Astrocyte of the spinal cord (primary cell): ENCODE results near the gene GID8.

Experiments used
- DNase-seq: peaks from one replicate; pipeline ENCODE4 v3.0.0; 2011; ENCODE audit warnings: low read depth, low spot score
- H3K4me3 ChIP-seq: 2 replicates; pipeline ENCODE4 v1.5.1; 2011; ENCODE audit warnings: low read depth, mild to moderate bottlenecking, low read length, moderate library complexity
- CTCF ChIP-seq: IDR thresholded peaks from 2 replicates; pipeline ENCODE4 v1.5.1; 2012; ENCODE audit warnings: low read depth, mild to moderate bottlenecking, low read length, inconsistent platforms
- in situ Hi-C: cut with HindIII; loops from 2 replicates; pipeline ENCODE4 v1.10.0; 2017; ENCODE audit warnings: low sequenced_read_pairs

GID8 gene

GRCh38 chr20:62966212-62967148 is 28.5 kb downstream of the GID8 start:
- no peak overlapping the region for H3K4me3 ChIP-seq
- TF ChIP-seq CTCF, result no peak
- DNase-seq, result no peak
- in situ Hi-C loops, result no loop called here

GRCh38 chr20:62967149-62967501 is 29.2 kb downstream of the GID8 start:
- H3K4me3 ChIP-seq, result no peak overlapping the region
- DNase-seq, result no peak
- in situ Hi-C loops, result no loop called here
- no peak for TF ChIP-seq CTCF

GRCh38 chr20:62967628-62968351 is 29.8 kb downstream of the GID8 start:
- no peak overlapping the region for H3K4me3 ChIP-seq
- no peak for TF ChIP-seq CTCF
- DNase-seq, result no peak
- in situ Hi-C loops, result no loop called here

- in situ Hi-C loops, result no loop called here
- no peak for TF ChIP-seq CTCF
- no peak for DNase-seq
- H3K4me3 ChIP-seq, result no peak overlapping the region
Measured at GRCh38 chr20:62968378-62969178, 30.6 kb downstream of the GID8 start.

- TF ChIP-seq CTCF, result no peak
- in situ Hi-C loops, result no loop called here
- no peak for DNase-seq
- no peak overlapping the region for H3K4me3 ChIP-seq
Measured at GRCh38 chr20:62969179-62969760, 31.3 kb downstream of the GID8 start.

GRCh38 chr20:62969939-62970306 is 32.0 kb downstream of the GID8 start:
- TF ChIP-seq CTCF, result no peak
- DNase-seq, result no peak
- in situ Hi-C loops, result no loop called here
- H3K4me3 ChIP-seq, result no peak overlapping the region
